ENCODE results near the gene FCF1.
A peak's percentile ranks its signal among the peaks of the same experiment; 100 is the strongest.
"Not testable (repeated sequence)": the region's sequence is repeated elsewhere in the genome, so short reads cannot be mapped to it uniquely, and the experiment has no call there.

Gene FCF1

GRCh38 chr14:74702293-74702692, 10.7 kb upstream of the FCF1 start:
- DNase-seq: no peak

- no peak for DNase-seq
Measured at GRCh38 chr14:74703043-74703442, 9.9 kb upstream of the FCF1 start.

GRCh38 chr14:74704656-74705055, 8.3 kb upstream of the FCF1 start:
- no peak for DNase-seq

DNA sequence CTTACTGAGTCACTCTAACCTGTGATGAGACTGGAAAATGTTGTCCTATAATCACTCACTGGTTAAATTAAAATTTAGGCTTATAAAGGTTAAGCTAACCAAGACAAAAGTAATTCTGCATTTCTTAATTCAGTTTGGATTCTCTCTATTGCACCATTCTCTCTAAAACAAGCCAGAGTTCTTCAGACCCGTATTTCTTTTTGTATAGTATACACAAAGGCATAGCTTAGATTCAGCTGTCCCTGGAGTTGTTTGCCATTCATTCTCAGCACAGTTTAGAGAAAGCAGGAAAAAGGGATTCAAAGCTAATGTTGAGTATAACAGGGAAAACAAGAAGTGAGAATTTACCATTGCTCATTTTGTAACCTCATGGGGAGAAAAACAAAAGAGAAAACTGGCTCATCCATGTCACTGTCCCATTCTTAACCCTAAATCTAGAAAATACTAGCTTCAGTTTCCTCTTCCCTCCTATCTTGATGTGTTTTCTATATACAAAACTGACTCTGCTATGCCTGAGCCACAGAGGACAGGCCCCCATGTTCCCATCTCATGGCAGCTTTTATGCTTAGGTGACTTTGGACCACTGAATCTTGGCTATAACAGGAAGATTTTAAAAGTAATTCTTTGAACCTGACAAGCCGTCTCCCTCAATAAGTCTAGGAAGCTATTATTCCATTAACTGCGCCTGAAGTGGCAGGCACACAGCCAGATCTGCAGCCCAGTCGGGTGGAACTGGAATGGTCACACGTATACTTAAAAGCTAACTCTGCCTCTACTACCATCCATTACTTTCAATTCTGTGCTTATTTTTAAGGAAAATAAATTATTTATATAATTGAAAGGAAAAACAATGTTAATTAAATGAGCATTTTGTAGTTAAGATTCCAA, 7.1 kb upstream of the FCF1 start:
- DNase-seq: no peak

- DNase-seq: no peak
Measured at GRCh38 chr14:74710480-74710879, 2.5 kb upstream of the FCF1 start.

DNA sequence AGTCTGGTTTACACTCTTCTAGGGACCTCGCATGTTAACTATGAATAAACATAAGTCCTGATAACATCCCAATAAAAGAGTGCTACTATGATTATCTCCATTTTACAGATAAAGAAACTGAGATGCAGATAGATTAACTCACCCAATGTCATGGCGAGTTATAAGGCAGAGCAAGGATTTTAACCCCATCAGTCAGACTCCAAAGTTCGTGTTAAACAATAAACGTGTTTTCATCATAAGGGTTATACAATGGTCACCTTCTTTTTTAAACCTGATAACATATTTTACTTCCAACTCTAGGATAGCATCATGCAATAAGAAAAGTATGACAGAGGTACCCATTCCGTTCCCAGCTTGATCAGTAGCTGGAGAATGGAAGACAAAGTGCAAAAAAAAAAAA, 1.3 kb upstream of the FCF1 start:
- no peak for DNase-seq

DNA sequence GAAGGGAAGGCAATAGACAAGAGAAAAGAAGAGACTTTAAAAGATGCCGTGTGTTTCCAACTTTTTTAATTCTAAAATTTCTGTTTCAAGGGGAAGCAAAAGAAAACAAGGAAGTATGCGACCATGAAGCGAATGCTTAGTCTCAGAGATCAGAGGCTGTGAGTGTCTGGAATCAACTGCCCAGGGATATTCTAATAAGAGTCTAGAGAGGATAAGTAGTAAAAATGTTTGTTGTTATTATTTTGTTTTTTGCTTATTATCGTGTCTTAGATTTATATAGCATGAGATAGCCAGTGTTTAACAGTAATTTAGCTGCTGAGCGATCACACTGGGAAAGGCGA, 421 bp downstream of the FCF1 start:
- DNase-seq: no peak

GRCh38 chr14:74720526-74720925, 7.6 kb downstream of the FCF1 start:
- no peak for DNase-seq

DNA sequence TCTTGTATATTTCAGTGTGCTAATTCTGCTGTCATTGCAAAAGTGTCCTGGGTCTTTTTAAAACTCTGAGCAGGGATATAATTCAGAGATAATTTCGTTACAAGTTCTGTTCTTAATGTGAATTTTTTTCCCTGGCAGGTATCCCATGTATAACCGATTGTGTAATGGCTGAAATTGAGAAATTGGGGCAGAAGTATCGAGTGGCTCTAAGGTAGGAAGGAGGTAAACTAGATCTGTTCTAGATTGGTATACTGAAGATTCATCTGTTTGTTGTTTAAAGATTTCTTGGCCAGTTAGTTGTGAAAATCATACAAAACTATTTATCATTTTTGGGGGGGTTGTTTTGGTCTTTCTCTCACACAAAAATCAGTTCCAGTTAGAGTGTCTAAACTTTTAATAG, 10.2 kb downstream of the FCF1 start:
- DNase-seq: no peak

GRCh38 chr14:74732387-74732786, 19.4 kb downstream of the FCF1 start:
- no peak for DNase-seq

DNA sequence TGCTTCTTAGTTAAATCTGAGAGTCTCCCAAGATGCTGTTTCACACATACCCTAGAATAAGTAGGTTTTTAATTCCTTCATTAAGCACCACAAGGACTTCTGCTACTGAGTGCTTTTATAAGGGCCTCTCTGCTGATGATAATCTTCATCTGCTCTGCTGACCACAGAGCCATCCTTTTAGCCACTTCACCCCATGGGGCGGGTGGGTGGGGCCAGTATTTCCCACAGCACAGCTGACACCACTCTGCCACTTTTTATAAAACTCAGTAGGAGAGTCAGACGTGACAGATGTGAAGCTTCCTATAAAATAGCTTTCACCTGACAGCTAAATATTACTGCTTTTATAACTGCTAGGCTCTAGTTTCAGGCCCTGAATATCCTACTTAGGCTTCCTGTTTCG, 20.3 kb downstream of the FCF1 start:
- no peak for DNase-seq

DNA sequence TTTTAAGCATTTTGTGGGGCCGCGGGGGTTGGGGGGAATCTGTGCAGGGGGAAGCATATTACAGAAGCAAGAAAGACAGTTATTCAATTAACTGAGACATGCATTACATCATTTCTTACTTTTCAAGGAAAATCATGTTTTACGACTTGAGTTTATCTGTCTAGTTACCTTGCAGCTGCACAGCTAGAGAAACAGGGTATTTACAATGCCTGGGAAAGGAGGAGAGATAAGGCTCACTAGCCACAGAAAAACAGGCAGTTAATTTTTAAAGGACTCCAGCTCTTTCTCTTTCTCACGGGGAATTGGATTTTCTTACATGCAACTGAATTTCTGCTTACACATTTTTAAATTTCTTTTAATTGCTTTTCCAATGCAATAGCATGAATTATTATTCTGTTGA, 22.2 kb downstream of the FCF1 start:
- no peak for DNase-seq

DNA sequence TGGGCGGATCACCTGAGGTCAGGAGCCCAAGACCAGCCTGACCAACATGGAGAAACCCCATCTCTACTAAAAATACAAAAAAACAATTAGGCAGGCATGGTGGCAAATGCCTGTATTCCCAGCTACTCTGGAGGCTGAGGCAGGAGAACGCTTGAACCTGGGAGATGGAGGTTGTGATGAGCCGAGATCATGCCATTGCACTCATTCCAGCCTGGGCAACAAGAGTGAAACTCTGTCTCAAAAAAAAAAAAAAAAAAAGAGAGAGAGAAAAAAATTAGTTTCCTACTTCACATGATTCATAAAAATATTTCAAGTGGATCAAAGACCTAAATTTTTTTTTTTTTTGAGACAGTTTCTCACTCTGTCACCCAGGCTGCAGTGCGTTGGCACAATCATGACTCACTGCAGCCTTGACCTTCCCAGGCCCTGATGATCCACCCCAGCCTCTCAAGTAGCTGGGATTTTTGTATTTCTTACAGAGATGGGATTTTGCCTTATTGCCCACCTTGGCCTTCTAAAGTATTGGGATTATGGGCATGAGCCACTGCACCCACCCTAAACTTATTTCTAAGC, 24.9 kb downstream of the FCF1 start:
- no peak for DNase-seq

GRCh38 chr14:74739293-74740030, 26.5 kb downstream of the FCF1 start:
- DNase-seq: no peak

GRCh38 chr14:74747237-74747636, 34.3 kb downstream of the FCF1 start:
- DNase-seq: no peak

GRCh38 chr14:74754157-74754556, 41.2 kb downstream of the FCF1 start:
- no peak for DNase-seq

- DNase-seq: no peak
Measured at GRCh38 chr14:74754899-74755298, 42.0 kb downstream of the FCF1 start.

- DNase-seq: no peak
Measured at GRCh38 chr14:74756326-74756725, 43.4 kb downstream of the FCF1 start.

DNA sequence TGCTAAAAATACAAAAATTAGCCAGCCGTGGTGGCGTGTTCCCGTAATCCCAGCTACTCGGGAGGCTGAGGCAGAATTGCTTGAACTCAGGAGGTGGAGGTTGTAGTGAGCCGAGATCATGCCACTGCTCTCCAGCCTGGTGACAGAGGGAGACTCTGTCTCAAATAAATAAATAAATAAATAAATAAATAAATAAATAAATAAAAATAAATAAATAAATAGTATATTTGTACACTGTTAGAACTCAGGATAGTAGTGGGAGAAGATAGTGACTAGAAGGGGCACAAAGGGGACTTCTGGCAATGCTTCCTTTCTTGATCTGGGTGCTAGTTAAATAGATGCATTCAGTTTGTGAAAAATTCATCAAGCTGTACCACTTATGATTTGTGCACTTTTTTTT, 45.6 kb downstream of the FCF1 start:
- DNase-seq: not testable (repeated sequence)

DNA sequence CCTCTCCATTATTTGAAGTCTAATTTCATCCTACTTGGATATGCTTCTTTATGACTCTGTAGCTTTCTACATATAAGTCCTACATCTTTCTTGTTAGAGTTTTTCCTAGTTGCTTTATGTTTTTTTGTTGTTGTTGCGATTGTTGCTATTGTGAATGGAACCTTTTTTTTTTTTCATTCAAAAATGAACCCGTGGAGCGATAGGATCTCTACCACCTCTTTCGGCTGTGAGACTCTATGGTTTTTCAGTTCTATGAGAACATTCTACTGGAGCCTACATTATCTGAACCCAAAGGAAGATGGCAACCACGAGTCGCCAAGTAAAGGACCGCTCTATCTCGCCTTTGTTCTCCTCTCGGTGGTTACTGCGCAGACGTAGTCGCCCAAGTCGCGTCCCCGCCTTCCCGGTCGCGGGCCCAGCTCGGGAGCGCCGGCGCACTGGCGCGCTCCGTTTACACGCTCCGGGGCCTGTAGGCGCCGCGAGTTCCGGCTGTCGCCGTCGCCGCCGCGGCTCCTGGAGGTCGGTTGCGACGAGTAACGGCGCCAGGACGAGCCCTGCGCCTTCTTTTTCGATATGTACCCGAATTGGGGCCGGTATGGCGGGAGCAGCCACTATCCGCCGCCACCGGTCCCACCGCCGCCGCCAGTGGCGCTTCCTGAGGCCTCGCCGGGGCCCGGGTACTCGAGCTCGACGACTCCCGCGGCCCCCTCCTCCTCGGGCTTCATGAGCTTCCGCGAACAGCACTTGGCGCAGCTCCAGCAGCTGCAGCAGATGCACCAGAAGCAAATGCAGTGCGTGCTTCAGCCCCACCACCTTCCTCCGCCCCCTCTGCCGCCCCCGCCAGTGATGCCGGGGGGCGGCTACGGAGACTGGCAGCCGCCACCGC, 50.2 kb downstream of the FCF1 start, which contains the start of gene YLPM1:
TSS of gene YLPM1 (plus strand) at position 400 of the 886 bp plus-strand sequence. CDS start at position 574, 174 bp downstream.
- peak; percentile 96 for DNase-seq

DNA sequence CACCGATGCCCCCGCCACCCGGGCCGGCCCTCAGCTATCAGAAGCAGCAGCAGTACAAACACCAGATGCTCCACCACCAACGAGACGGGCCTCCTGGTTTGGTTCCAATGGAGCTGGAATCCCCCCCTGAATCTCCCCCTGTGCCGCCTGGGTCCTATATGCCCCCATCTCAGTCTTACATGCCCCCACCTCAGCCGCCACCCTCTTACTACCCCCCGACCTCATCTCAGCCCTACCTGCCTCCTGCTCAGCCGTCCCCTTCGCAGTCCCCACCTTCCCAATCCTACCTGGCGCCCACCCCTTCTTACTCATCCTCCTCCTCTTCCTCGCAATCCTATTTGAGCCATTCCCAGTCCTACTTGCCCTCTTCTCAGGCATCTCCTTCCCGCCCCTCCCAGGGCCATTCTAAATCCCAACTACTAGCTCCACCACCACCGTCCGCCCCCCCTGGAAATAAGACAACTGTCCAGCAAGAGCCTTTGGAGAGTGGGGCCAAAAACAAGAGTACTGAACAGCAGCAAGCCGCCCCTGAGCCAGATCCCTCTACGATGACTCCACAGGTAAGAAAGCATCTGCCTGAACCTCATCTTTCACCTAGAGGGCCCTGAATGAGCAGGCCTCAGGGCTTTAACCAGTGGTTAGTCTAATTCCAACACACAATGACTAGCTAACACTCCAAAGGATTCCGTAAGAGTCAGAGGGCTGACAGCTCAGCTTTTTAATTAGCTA, 51.0 kb downstream of the FCF1 start:
- no peak for DNase-seq

- DNase-seq: no peak
Measured at GRCh38 chr14:74765721-74766120, 52.8 kb downstream of the FCF1 start.

Measured in KG1 (cell line).